AG10803 (cell line): ENCODE data around the gene GLYATL3.
A peak's percentile ranks its signal among the peaks of the same experiment; 100 is the strongest.

Source experiments
- DNase-seq: peaks from one replicate; pipeline ENCODE4 v3.0.0; 2010; ENCODE audit warnings: low read depth
- H3K4me3 ChIP-seq: 2 replicates; pipeline ENCODE4 v1.5.1; 2011; ENCODE audit warnings: mild to moderate bottlenecking, low read length, control low read depth
- TF ChIP-seq, protein P1 (sequence below): conservative IDR thresholded peaks from 2 replicates; pipeline ENCODE4 v1.5.1; 2011; ENCODE audit warnings: mild to moderate bottlenecking, low read length, control low read depth, inconsistent platforms

GLYATL3 gene

DNA sequence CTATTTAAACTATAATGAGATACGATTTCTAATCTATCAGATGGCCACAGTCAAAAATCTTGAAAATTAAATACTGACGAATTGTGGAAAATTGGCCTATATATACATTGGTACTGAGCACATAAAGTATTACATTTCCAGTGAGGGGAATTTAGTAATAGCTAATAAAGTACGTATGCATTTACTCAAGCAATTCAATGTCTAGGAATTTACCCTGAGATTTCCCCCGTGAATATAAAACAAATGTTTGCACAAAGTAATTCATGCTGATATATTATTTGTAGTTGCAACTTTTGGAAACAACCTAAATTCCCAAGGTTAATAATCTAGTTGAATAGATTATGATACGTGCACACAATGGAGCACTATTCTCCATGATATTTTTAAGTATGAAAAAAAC is 36.1 kb downstream of the GLYATL3 start:
- TF ChIP-seq, protein P1, sequence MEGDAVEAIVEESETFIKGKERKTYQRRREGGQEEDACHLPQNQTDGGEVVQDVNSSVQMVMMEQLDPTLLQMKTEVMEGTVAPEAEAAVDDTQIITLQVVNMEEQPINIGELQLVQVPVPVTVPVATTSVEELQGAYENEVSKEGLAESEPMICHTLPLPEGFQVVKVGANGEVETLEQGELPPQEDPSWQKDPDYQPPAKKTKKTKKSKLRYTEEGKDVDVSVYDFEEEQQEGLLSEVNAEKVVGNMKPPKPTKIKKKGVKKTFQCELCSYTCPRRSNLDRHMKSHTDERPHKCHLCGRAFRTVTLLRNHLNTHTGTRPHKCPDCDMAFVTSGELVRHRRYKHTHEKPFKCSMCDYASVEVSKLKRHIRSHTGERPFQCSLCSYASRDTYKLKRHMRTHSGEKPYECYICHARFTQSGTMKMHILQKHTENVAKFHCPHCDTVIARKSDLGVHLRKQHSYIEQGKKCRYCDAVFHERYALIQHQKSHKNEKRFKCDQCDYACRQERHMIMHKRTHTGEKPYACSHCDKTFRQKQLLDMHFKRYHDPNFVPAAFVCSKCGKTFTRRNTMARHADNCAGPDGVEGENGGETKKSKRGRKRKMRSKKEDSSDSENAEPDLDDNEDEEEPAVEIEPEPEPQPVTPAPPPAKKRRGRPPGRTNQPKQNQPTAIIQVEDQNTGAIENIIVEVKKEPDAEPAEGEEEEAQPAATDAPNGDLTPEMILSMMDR, result no peak
- no peak overlapping the region for H3K4me3 ChIP-seq
- DNase-seq, result no peak

DNA sequence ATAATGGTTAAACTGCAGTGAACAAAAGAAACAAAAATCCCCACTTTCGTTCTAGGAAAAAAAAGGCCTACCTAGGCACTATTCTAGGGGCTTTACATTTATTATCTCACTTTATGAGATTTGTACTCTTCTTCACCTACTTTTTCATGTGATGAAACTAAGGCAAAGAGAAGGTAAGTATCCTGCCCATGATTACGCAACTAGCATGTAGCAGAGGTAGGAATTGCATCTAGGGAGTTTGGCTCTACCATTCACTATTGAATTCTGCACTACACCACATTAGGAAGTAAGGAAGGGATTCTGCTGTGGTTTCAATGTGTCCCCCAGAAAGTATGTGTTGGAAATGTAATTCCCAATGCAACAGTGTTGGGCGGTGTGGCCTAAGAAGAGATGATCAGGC is 39.4 kb downstream of the GLYATL3 start:
- no peak for DNase-seq
- H3K4me3 ChIP-seq, result no peak overlapping the region
- TF ChIP-seq, protein P1, result no peak

DNA sequence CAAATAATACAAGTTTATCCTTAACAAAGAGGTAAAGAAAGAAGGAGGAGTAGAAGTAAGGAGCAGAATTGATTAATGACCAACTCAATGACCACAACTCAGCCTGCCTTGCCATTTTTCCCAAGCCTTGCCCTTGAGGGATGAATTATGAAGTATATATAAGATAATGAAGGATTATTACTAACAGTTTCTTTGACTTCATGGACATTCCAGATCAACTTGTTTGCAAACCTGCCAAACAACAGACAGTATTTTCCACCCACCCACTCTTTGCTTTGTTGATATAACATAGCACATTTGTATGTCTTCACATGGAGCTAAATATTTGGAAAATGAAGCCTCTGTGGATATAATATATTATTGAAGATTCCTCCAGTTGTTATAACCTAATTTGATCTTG is 40.9 kb downstream of the GLYATL3 start:
- H3K4me3 ChIP-seq, result no peak overlapping the region
- DNase-seq, result no peak
- TF ChIP-seq, protein P1, result no peak

- peak; percentile 64 for DNase-seq
- H3K4me3 ChIP-seq, result no peak overlapping the region
- TF ChIP-seq, protein P1, result no peak
Observed at GRCh38 chr6:49541210-49541724, 41.5 kb downstream of the GLYATL3 start.

DNA sequence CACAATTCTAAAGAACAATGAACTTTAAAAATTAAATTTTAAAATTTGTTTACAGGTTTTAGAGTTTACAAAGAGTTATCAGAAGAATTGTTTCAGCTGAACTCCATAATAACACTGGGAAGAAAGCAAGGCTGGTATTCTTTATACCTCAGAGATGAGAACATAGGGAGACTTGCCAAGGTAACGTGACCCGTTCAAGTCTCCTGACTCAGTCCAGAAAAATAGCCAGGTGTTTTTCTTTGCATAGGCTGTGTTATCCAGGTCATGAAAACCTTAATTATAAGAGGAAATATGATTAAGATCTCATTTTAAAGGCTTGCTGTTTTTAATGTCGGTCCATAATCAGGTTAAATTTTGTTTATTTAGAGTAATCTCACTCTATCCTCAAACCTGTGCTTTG is 42.2 kb downstream of the GLYATL3 start:
- no peak for DNase-seq
- TF ChIP-seq, protein P1, result no peak
- no peak overlapping the region for H3K4me3 ChIP-seq

- no peak for DNase-seq
- TF ChIP-seq, protein P1, result no peak
- H3K4me3 ChIP-seq, result no peak overlapping the region
Observed at GRCh38 chr6:49543087-49543858, 43.5 kb downstream of the GLYATL3 start.

- DNase-seq, result no peak
- H3K4me3 ChIP-seq, result no peak overlapping the region
- TF ChIP-seq, protein P1, result no peak
Observed at GRCh38 chr6:49546331-49546730, 46.6 kb downstream of the GLYATL3 start.
